SK-N-SH (cell line): Measurements from ENCODE around the gene PPP2CA. TPM values are rescaled to one million over a fixed set of nuclear protein-coding genes. Genes with fewer than 3 reads are reported as not detected.
"Not testable (repeated sequence)": the region's sequence is repeated elsewhere in the genome, so short reads cannot be mapped to it uniquely, and the experiment has no call there.

Experiments used
- CTCF ChIA-PET: fragments of 300-600, 350-600 bp; formaldehyde crosslinking; extraction: SDS; loops from one replicate; lab custom pipeline; 2021; lab: Yijun Ruan, JAX
- POLR2A ChIA-PET: fragments of 350-600 bp; sonication (Branson Sonifier 250); formaldehyde crosslinking; extraction: SDS; loops from one replicate; lab custom pipeline; 2020; ENCODE audit warnings: antibody characterized with exemption, inconsistent platforms; lab: Yijun Ruan, JAX
- DNase-seq: peaks from one replicate; pipeline ENCODE4 v3.0.0; 2012
- H2AFZ ChIP-seq: fragments of 200-600 bp; sonication (generic); 2 replicates; pipeline ENCODE4 v1.8.1; 2016; ENCODE audit warnings: antibody characterized with exemption, mild to moderate bottlenecking, low read depth
- H3F3A ChIP-seq: fragments of 200-600 bp; sonication (generic); replicated peaks from 2 replicates; pipeline ENCODE3; 2016; ENCODE audit warnings: antibody characterized with exemption, mild to moderate bottlenecking; ENCODE audit not compliant: insufficient read depth
- H3K27ac ChIP-seq, 2 experiments: fragments of 200-500 bp in 1 of 2; fragments of 200-600 bp in 1 of 2; sonication (Bioruptor generic) in 1 of 2; sonication (generic), shearing (Covaris generic) in 1 of 2; 2 replicates each; pipeline versions ENCODE4 v1.5.1 to v1.6.1; 2014 to 2016; ENCODE audit warnings: low read depth in 2 of 2, inconsistent platforms in 1 of 2, low read length in 1 of 2, mild to moderate bottlenecking in 1 of 2, mixed read lengths in 1 of 2
- H3K27me3 ChIP-seq: fragments of 200-600 bp; sonication (generic), shearing (Covaris generic); 2 replicates; pipeline ENCODE4 v1.6.1; 2016; ENCODE audit warnings: mixed run types; ENCODE audit not compliant: insufficient read depth
- H3K36me3 ChIP-seq, 2 experiments: fragments of 200-500 bp in 1 of 2; fragments of 200-600 bp in 1 of 2; sonication (Bioruptor generic) in 1 of 2; sonication (generic) in 1 of 2; replicated peaks in 1 of 2; 2 replicates each; pipeline versions ENCODE3 to v1.5.1; 2014 to 2016; ENCODE audit warnings: low read length in 1 of 2, mild to moderate bottlenecking in 1 of 2; ENCODE audit not compliant: insufficient read depth in 2 of 2, control insufficient read depth in 1 of 2
- H3K4me1 ChIP-seq, 2 experiments: fragments of 200-500 bp in 1 of 2; fragments of 200-600 bp in 1 of 2; sonication (Bioruptor generic) in 1 of 2; sonication (generic), shearing (Covaris generic) in 1 of 2; 2 replicates each; pipeline versions ENCODE4 v1.5.1 to v1.6.1; 2014 to 2016; ENCODE audit warnings: low read depth in 1 of 2, low read length in 1 of 2, mixed run types in 1 of 2; ENCODE audit not compliant: insufficient read depth in 2 of 2, control insufficient read depth in 1 of 2
- H3K4me2 ChIP-seq: fragments of 200-600 bp; sonication (generic), shearing (Covaris generic); 2 replicates; pipeline ENCODE4 v1.6.1; 2017; ENCODE audit warnings: mixed run types
- H3K4me3 ChIP-seq, 2 experiments: fragments of 200-500 bp in 1 of 2; fragments of 200-600 bp in 1 of 2; sonication (Bioruptor generic) in 1 of 2; sonication (generic), shearing (Covaris generic) in 1 of 2; 2 replicates each; pipeline versions ENCODE4 v1.5.1 to v1.8.1; 2014 to 2016; ENCODE audit warnings: low read depth in 2 of 2, inconsistent platforms in 1 of 2, low read length in 1 of 2, mild to moderate bottlenecking in 1 of 2, mixed read lengths in 1 of 2, moderate library complexity in 1 of 2
- H3K79me2 ChIP-seq: fragments of 200-600 bp; sonication (generic); 2 replicates; pipeline ENCODE4 v1.8.1; 2017; ENCODE audit warnings: mild to moderate bottlenecking; ENCODE audit not compliant: insufficient read depth
- H3K9ac ChIP-seq: fragments of 200-600 bp; sonication (generic); 2 replicates; pipeline ENCODE4 v1.6.1; 2017; ENCODE audit warnings: mixed run types
- H3K9me2 ChIP-seq: fragments of 200-600 bp; sonication (generic); 2 replicates; pipeline ENCODE4 v1.6.1; 2017; ENCODE audit warnings: mixed run types
- H3K9me3 ChIP-seq: fragments of 200-600 bp; sonication (generic); 2 replicates; pipeline ENCODE4 v1.6.1; 2017; ENCODE audit warnings: mixed run types, mild to moderate bottlenecking, moderate library complexity
- H4K20me1 ChIP-seq: fragments of 200-600 bp; sonication (generic); 2 replicates; pipeline ENCODE4 v1.6.1; 2017; ENCODE audit warnings: mild to moderate bottlenecking, mixed run types; ENCODE audit not compliant: insufficient read depth
- CHD2 ChIP-seq: fragments of 150-350 bp; IDR thresholded peaks from 2 replicates; pipeline ENCODE4 v1.6.1; 2018; ENCODE audit warnings: low read length; ENCODE audit not compliant: partially characterized antibody
- ELF1 ChIP-seq: IDR thresholded peaks from 2 replicates; pipeline ENCODE4 v1.4.0; 2012
- FOSL2 ChIP-seq: IDR thresholded peaks from 2 replicates; pipeline ENCODE4 v1.4.0; 2012; ENCODE audit warnings: low read depth, mild to moderate bottlenecking, moderate library complexity, borderline replicate concordance
- FOXM1 ChIP-seq: IDR thresholded peaks from 2 replicates; pipeline ENCODE4 v1.4.0; 2012; ENCODE audit warnings: low read depth, mild to moderate bottlenecking
- JUND ChIP-seq: IDR thresholded peaks from 2 replicates; pipeline ENCODE4 v1.4.0; 2012
- MEF2A ChIP-seq: IDR thresholded peaks from 2 replicates; pipeline ENCODE4 v1.4.0; 2012; ENCODE audit warnings: low read depth, borderline replicate concordance
- NFIC ChIP-seq: IDR thresholded peaks from 2 replicates; pipeline ENCODE4 v1.4.0; 2012; ENCODE audit warnings: borderline replicate concordance
- POLR2AphosphoS5 ChIP-seq: IDR thresholded peaks from 2 replicates; pipeline ENCODE4 v1.6.1; 2012; ENCODE audit warnings: low read depth, low read length
- RAD21 ChIP-seq: IDR thresholded peaks from 2 replicates; pipeline ENCODE4 v1.6.1; 2012; ENCODE audit warnings: mild to moderate bottlenecking, low read length
- RCOR1 ChIP-seq: fragments of 150-350 bp; IDR thresholded peaks from 2 replicates; pipeline ENCODE4 v1.6.1; 2017; ENCODE audit warnings: antibody characterized with exemption, low read length
- RFX5 ChIP-seq: IDR thresholded peaks from 2 replicates; pipeline ENCODE4 v1.6.1; 2012; ENCODE audit warnings: mild to moderate bottlenecking, improper control_type of control experiment, low read length
- RXRA ChIP-seq: IDR thresholded peaks from 2 replicates; pipeline ENCODE4 v1.4.0; 2012; ENCODE audit warnings: low read depth, mild to moderate bottlenecking, borderline replicate concordance
- SIN3A ChIP-seq: IDR thresholded peaks from 2 replicates; pipeline ENCODE4 v1.6.1; 2012; ENCODE audit warnings: low read depth, mild to moderate bottlenecking, low read length, moderate library complexity, borderline replicate concordance
- SMC3 ChIP-seq: IDR thresholded peaks from 2 replicates; pipeline ENCODE4 v1.6.1; 2012; ENCODE audit warnings: low read depth, low read length, improper control_type of control experiment
- TAF1 ChIP-seq: IDR thresholded peaks from 2 replicates; pipeline ENCODE4 v1.6.1; 2012; ENCODE audit warnings: low read depth, mild to moderate bottlenecking, low read length, moderate library complexity, borderline replicate concordance
- TEAD4 ChIP-seq: IDR thresholded peaks from 2 replicates; pipeline ENCODE4 v1.4.0; 2012; ENCODE audit warnings: mild to moderate bottlenecking, borderline replicate concordance; ENCODE audit not compliant: insufficient read depth
- YY1 ChIP-seq: IDR thresholded peaks from 2 replicates; pipeline ENCODE4 v1.4.0; 2012; ENCODE audit warnings: low read depth, mild to moderate bottlenecking
- WGBS: methylation state at CpG from one replicate; pipeline ENCODE4 v1.1.6; 2017; ENCODE audit warnings: low lambda C conversion rate; 5-methylcytosine and 5-hydroxymethylcytosine counted together
- polyA plus RNA-seq, 3 experiments: library from polyadenylated mRNA; depleted of rRNA; stranded (reverse); fragments of >200 nt; gene quantifications; 2 replicates each; pipeline ENCODE4 v1.2.3, GENCODE V29; 2012
- TF ChIP-seq, protein P1 (sequence below): IDR thresholded peaks from 2 replicates; pipeline ENCODE4 v1.4.0; 2012; ENCODE audit warnings: low read depth, borderline replicate concordance
- TF ChIP-seq, protein P2 (sequence below): IDR thresholded peaks from 2 replicates; pipeline ENCODE4 v1.4.0; 2012; ENCODE audit warnings: low read depth, borderline replicate concordance
- TF ChIP-seq, protein P3 (sequence below): IDR thresholded peaks from 2 replicates; pipeline ENCODE4 v1.6.1; 2012; ENCODE audit warnings: mild to moderate bottlenecking, low read depth, low read length, moderate library complexity

The PPP2CA gene
- polyA plus RNA-seq, 1 of the 3 experiments (the other 2 are of a cell fraction): 146 TPM

DNA sequence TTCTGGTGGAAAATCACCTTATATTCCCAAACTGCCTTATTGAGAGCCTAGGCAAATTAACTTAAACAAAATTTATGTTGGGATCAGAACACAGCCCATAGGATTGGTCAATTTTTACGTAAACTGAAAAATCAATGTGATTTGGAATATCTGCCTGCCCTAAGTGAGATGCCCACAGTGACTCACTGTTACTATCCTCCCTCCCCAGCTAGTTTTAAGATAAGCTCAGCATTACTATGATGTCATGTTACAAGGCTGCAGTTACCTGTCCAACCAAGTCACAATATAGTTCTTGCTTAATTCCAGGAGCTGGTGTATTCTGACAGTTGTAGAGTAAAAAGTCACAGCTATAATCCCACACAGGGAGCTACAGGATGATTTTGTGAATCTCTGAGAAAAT is 72.2 kb downstream of the PPP2CA start (continued):
- TF ChIP-seq, protein P1, sequence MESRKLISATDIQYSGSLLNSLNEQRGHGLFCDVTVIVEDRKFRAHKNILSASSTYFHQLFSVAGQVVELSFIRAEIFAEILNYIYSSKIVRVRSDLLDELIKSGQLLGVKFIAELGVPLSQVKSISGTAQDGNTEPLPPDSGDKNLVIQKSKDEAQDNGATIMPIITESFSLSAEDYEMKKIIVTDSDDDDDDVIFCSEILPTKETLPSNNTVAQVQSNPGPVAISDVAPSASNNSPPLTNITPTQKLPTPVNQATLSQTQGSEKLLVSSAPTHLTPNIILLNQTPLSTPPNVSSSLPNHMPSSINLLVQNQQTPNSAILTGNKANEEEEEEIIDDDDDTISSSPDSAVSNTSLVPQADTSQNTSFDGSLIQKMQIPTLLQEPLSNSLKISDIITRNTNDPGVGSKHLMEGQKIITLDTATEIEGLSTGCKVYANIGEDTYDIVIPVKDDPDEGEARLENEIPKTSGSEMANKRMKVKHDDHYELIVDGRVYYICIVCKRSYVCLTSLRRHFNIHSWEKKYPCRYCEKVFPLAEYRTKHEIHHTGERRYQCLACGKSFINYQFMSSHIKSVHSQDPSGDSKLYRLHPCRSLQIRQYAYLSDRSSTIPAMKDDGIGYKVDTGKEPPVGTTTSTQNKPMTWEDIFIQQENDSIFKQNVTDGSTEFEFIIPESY: no peak
- TF ChIP-seq MEF2A: no peak

DNA sequence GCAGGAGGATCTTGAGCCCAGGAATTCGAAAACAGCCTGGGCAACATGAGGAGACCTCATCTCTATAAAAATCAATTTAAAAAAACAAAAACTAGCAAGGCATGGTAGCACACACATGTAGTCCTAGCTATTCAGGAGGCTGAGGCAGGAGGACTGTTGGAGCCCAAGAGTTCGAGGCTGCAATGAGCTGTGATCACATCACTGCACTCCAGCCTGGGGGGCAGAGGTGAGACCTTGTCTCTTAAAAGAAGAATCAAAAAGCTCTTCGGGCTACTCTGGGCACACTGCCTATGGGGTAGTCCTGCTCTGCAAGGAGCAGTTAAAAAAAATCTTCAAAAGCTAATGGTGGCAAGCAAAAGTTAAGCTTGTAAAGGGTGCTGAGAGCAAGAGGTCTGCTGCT is 72.6 kb downstream of the PPP2CA start:
- 96% methylated on average over 3 of the region's 3 CpGs for WGBS
- Histone ChIP-seq H4K20me1 (peaks cover 11% of the 10 kb centered on the region), H3K9ac (no peak overlapping the region), H3K4me1 (no peaks in the 10 kb centered on the region; a peak in 1 of 4 replicates), H3K36me3 (peaks cover 82 to 88% of the 10 kb centered on the region in 2 experiments), H3K9me3 (no peaks in the 10 kb centered on the region), H2AFZ (no peak overlapping the region), H3K9me2 (no peaks in the 10 kb centered on the region), H3K4me3 (no peak overlapping the region), H3F3A (peaks cover 11% of the 10 kb centered on the region), H3K27me3 (no peaks in the 10 kb centered on the region), H3K4me2 (no peak overlapping the region), H3K79me2 (peaks cover 56% of the 10 kb centered on the region; the same call in 1 of the 2 replicates), H3K27ac (no peak overlapping the region)
- TF ChIP-seq SMC3: no peak
- TF ChIP-seq MEF2A: no peak
- no peak for TF ChIP-seq RAD21
- TF ChIP-seq RCOR1: no peak
- TF ChIP-seq, protein P2, sequence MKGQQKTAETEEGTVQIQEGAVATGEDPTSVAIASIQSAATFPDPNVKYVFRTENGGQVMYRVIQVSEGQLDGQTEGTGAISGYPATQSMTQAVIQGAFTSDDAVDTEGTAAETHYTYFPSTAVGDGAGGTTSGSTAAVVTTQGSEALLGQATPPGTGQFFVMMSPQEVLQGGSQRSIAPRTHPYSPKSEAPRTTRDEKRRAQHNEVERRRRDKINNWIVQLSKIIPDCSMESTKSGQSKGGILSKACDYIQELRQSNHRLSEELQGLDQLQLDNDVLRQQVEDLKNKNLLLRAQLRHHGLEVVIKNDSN: no peak
- TF ChIP-seq RXRA: no peak
- TF ChIP-seq FOSL2: no peak
- no peak for TF ChIP-seq YY1
- no peak for TF ChIP-seq ELF1
- no peak for TF ChIP-seq TEAD4
- TF ChIP-seq TAF1: no peak
- no peak for TF ChIP-seq CHD2
- no peak for TF ChIP-seq JUND
- TF ChIP-seq RFX5: no peak
- TF ChIP-seq NFIC: no peak
- no peak for TF ChIP-seq POLR2AphosphoS5
- TF ChIP-seq, protein P3, sequence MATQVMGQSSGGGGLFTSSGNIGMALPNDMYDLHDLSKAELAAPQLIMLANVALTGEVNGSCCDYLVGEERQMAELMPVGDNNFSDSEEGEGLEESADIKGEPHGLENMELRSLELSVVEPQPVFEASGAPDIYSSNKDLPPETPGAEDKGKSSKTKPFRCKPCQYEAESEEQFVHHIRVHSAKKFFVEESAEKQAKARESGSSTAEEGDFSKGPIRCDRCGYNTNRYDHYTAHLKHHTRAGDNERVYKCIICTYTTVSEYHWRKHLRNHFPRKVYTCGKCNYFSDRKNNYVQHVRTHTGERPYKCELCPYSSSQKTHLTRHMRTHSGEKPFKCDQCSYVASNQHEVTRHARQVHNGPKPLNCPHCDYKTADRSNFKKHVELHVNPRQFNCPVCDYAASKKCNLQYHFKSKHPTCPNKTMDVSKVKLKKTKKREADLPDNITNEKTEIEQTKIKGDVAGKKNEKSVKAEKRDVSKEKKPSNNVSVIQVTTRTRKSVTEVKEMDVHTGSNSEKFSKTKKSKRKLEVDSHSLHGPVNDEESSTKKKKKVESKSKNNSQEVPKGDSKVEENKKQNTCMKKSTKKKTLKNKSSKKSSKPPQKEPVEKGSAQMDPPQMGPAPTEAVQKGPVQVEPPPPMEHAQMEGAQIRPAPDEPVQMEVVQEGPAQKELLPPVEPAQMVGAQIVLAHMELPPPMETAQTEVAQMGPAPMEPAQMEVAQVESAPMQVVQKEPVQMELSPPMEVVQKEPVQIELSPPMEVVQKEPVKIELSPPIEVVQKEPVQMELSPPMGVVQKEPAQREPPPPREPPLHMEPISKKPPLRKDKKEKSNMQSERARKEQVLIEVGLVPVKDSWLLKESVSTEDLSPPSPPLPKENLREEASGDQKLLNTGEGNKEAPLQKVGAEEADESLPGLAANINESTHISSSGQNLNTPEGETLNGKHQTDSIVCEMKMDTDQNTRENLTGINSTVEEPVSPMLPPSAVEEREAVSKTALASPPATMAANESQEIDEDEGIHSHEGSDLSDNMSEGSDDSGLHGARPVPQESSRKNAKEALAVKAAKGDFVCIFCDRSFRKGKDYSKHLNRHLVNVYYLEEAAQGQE: no peak
- TF ChIP-seq FOXM1: no peak
- TF ChIP-seq SIN3A: no peak
- ChIA-PET CTCF (interaction anchor here (0.7 to 9.8 kb wide), 8 partner anchors 16 to 136 kb away, joined by 3 to 99 read pairs (median 4); no protein-coding TSS in a partner anchor), POLR2A (interaction anchor here (1.4 kb wide), 1 partner anchor 23 kb away, joined by 5 read pairs; no protein-coding TSS in a partner anchor)
- no peak for DNase-seq

DNA sequence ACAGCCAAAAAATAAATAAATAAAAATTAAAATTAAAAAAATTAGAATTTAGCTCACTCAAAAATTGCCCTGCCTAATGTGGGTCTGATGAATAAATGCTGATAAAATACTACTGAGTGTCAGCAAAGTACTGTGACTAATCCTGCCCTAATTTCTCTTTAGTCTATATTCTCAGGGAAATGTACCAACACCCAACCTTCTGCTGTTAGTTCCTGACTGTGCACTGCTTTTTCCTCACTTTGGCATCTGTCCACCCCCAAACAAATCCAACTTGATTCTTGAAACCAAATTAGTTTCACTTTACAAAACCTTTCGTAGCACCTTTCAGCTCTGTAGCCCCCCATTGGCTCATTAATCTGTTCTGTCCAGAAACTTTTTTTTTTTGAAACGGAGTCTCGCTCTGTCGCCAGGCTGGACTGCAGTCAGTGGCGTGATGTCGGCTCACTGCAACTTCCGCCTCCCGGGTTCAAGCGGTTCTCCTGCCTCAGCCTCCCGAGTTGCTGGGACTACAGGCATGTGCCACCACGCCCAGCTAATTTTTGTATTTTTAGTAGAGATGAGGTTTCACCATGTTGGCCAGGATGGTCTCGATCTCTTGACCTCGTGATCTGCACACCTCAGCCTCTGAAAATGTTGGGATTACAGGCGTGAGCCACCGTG is 73.6 kb downstream of the PPP2CA start:
- H3K9me3 ChIP-seq, H3K4me2 ChIP-seq, H2AFZ ChIP-seq, H3K27ac ChIP-seq, H3K27me3 ChIP-seq, H3K9ac ChIP-seq, H3K4me1 ChIP-seq, H3K4me3 ChIP-seq, H3K9me2 ChIP-seq, DNase-seq: not testable (repeated sequence)
- Histone ChIP-seq H4K20me1 (peaks cover 14% of the 10 kb centered on the region), H3K36me3 (peaks cover 77 to 85% of the 10 kb centered on the region in 2 experiments), H3F3A (peaks cover 10% of the 10 kb centered on the region), H3K79me2 (peaks cover 65% of the 10 kb centered on the region)
- 98% methylated on average over 15 of the region's 15 CpGs for WGBS
- ChIA-PET POLR2A (interaction anchor here (1.4 kb wide), 1 partner anchor 24 kb away, joined by 5 read pairs; no protein-coding TSS in a partner anchor), CTCF (interaction anchor here (0.8 to 9.8 kb wide), 6 partner anchors 15 to 113 kb away, joined by 3 to 99 read pairs (median 4); no protein-coding TSS in a partner anchor)
